HG02870 (cell line): ENCODE data around the gene CENPP.
A peak's percentile ranks its signal among the peaks of the same experiment; 100 is the strongest.

Experiments
- ATAC-seq: cut with Tn5 transposase; IDR thresholded peaks from one replicate; pipeline ENCODE4 v1.9.1; 2021; ENCODE audit warnings: mild to moderate bottlenecking, moderate library complexity; ENCODE audit not compliant: unreplicated experiment

Gene CENPP

DNA sequence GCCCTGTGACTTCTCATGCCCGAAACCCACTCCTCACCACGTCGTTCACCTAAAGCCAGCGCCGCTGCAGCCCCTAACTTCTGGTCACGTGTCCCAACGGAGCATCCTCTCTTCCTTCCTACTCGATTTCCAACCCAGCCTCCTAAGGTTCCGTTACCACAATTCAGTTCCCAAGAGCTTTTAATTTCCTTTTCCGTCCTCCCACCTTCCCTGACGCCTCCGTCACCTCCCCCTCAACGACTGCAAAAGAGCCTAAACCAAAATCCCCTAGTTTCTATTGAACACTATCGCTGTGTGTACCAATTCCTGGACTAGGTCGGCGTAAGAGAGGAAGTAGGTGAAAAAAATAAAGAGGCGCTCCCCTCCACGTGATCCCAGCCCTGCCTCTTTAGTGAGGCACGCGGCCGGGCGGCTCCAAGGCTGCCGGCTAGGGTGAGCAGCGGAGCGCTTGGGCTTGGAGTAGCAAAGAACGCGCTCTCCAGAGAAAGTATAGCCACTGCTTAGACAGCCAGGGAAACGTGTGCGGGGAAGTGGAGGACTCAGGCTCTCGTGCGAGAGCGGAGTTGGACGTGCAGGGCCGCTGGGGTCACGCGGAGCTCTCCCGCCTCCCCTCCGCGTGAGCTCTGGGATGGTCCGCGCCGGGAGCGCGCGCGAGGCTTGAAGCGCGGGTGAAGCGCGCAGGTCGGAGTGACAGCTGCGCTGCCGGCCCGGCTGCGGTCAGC lies at the start of gene CENPP, which contains the start of gene NOL8:
TSS of gene CENPP (plus strand) at position 685 of the 722 bp plus-strand sequence.
TSS of gene NOL8 (minus strand) at position 82 of the 722 bp plus-strand sequence. CDS start 1,189 bp downstream, outside the sequence.
- peak; percentile 87 for ATAC-seq

DNA sequence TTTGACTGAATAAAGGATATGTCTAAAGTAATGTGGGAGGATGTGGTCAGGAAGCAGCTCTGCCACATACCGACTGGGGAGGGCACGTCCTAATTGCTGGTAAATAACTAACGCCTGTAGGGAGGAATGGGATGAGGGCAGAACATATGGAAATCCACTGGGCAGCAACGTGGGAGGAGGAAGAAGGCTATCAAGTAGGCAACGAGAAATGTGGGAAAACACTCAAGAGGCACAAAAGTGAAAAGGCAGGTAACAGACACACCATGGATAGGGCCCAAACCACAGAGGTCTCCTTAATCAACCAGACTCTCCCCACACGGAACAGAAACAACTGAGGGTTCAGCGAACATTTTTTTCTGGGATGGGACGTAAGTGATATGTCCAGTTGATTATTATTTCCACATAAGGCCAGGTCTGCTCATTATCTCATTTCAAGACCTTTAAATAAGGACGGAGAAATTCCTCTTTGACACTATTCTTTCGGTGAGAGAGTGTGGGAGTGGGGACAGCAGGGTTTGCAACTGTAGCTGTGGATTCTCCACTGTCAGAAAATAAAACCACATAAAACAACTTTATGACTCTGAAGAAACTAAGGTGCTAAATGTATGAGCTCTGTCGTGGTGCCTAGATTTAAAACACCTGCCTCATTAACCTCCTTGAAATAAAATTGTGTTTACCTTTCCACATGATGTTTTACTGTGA lies 49.3 kb upstream of the CENPP start:
- no peak for ATAC-seq

DNA sequence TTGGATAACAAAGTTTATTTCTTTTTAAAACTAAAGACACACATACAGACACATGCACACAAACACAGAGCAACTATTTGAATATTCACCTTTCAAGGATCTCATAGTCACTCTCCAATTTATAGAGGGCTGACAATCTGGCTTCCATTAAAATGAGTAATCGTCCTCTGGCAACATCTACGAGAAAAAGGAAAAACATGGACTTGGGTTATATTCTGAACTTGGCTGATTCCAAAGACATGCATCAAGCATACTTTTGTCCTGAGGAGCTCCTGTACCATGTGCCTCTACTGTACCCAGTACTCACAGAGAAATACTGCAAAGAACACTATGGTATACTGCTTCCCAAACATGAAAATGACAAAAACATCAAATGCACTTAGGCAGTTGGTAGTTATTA lies 47.6 kb upstream of the CENPP start:
- no peak for ATAC-seq

DNA sequence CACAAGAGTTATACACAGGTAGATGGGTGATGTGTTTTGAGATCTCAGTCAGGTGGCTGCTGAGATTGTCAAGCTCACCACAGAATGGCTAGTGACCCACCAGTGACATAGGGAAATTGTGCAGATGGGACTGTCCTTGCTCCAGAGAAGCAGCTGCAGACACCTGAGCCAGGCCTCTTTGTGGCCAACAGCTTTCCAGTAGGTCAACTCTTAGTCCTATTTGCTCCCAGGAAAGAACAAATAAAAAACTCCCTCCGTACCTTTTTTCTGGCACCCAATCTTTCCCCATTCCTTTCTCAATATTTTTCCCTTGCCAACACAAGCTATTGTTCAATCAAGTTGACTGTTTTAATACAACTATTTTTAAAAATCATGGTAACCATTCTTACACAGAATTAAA lies 46.5 kb upstream of the CENPP start:
- ATAC-seq = no peak

DNA sequence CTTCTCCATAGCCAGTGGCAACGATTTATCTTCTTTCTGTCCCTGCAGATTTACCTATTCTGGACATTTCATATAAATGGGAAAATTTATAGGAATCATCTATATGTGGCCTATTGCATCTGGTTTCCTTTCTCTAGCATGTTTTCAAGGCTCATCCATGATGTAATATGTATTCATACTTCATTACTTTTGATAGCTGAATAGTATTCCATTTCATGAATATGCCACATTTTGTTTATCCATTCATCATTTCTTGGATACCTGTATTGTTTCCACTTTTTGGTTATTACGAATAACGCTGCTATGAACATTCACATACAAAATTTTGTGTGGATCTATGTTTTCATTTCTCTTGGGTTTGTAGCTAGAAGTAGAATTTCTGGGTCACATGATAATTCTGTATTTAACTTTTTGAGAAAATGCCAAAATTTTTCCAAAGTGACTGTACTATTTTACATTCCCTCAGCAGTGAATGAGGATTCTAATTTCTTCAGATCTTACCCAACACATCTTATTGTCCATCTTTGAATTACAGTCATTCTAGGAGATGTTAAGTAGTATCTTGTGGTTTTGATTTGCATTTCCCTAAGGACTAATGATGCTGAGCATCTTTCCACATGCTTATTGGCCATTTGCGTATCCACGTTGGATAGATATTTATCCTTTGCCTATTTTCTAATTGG lies 35.9 kb upstream of the CENPP start:
- no peak for ATAC-seq

DNA sequence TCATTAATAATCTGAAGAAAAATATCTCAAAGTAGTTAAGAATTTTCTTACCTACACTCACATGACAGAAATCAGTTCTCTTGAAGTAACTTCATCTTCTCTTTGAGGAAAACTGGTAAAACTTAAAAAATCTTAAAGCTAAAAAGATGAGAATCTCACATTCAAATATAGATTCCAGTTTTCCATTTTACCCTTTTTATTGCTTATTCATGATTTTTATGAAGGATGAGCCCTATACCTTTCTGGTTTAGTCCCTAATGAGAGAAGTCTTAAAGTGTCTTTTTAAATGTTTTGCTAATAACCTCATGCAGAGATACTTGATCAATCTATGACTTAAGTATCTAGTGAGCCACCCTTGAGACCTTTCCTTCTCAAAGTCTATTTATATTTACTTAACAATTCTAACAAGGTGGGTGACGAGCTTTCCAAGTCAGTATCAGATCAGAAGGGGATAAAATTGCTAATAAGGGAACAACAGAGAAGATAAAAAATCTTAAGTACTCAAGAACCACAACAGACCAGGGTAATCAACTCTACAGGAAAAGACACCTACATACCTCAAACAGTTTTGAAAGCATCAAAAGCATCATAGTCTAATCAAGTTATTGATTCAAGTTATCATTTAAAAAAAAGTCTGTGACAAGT lies 34.8 kb upstream of the CENPP start:
- ATAC-seq = no peak

DNA sequence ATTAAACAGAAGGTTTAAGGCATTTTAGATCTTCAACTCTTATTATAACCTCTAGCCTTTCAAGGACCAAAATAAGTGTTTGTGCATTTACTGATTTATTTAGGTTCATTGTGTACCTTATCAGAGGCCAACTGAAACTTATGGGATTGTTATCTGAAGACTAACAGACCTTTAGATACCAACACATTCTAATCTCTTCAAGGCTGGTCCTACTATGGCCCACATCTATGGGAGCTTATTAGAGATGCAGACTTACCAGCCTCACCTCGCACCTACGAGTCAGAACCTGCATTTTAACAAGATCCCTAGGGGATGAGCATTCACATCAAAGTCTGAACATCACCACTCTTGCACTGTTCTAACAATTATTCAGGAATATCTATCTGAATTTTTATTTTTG lies 34.2 kb upstream of the CENPP start:
- ATAC-seq = no peak

DNA sequence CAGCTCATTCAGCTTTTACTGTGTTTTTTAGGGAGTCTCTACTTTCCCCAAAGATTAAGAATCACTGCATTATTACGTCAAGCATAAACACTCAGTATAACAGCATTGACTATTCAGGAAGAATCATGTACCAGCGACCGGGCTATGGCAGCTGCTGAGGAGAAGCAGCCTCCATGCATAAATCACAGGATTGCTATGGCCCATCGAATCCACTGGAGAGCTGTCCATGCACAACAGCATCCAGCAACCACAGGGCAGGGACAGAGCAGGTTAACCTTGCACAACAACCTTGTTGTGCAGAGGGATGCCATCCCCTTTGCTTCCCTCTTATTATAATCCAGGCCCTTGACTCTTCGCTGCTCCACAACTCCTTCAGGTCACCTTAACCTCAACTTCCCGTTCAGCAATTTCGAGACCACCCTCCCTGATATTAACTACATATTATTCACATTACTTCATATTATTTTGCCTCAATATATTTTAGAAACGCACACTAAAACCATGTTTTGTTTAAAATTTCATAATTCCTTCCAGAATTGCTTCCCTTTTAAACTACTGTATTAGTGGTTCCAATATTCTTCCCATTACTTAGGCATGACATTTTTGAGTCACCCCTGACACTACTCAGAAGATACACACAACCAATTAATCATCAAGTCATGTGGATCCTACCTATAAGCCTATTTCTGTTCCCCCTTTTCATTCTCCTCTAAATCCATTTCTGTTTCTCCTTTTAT lies 33.2 kb upstream of the CENPP start:
- no peak for ATAC-seq

DNA sequence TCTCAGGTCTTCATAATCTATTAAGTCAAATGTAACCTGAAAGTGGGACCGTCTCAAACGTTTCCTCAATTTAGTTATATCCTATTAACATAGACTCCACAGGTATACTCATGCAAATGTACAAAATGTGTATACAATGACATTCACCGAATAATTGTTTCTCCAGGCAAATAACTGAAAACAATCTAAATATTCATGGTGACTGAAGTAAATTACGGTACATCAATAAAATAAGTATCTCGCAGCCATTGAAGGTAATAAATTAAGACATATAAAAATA lies 32.7 kb upstream of the CENPP start:
- ATAC-seq = no peak

DNA sequence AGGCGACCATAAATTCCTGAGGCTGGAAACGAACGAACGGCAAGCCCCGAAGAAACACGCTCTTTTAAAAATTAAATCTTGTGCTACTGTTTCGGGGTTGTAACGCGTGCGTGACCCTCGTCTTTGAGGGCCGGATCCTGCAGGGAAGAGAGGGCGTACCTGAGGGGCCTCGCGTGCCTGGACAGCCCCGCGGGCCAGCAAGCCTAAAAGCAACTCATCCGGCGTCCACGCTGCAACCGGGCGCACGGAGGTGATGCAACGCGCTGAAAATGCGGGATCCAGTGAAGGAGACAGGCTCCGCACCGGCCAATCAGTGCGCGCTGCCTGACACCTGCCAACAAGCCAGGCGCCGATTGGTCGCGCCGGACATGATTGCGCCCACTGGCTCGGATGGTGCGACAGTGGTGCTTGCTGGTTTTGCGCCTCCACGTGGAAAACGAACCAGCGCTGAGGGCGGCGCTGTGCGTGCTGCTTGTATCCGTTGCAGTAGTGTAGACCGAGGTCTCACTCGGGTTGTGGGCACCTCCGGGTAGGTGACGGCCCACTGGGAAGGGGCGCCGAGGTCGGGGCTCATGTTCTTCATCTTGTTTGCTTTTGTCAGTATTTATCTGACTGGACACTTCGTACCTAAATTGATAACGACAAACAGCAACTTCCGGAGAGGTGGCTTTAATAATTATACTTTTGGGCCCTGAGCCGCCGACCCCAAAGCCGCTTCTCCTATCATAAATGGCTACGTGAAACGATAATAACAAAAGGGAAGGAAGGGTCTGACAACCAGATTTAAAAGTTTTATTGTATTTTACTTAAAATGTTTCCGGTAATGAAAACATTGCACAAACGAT lies 32.1 kb upstream of the CENPP start, which contains the start of gene IARS1:
TSS of gene IARS1 (minus strand) at position 246 of the 845 bp plus-strand sequence. CDS start 4,278 bp downstream, outside the sequence.
- peak; percentile 96 for ATAC-seq

DNA sequence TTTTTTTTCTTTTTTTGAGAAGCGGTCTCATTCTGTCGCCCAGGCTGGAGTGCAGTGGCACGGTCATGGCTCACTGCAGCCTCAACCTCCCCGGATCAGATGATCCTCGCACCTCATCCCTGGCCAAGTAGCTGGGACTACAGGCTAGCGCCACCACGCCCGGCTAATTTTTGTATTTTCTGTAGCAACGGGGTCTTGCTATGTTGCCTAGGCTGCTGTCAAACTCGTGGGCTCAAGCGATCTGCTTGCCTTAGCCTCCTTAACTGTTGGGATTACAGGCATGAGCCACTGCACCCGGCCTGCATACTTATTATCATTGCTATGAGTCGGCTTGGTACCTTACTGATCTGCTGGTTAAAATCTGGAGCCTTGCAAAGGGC lies 31.5 kb upstream of the CENPP start:
- no peak for ATAC-seq

DNA sequence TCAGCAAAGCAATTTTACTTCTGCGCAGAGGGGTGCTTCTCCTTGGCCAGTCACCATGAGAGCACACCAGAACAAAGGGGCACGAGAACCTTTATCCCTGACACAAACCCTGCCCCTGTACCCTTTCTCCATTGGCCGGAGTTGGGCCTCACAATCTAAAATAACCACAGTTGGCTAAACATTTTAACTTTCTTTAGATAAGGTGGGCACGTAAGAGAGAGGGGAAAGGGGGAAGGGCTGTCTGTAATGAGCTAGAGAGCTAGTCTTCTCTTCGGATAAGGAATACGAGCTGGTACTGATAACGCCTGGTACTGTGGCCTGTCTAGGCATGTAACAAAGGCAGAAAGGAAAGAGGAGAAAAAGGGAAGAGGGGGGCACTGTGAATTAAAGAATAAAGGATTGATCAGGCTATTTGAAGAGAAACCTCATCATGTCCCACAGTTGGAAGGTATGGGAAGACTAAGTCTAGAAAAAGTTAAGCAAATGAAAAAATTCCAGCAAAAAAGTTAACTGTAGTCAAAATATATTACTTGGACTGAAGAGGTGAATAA lies 30.4 kb upstream of the CENPP start:
- ATAC-seq = no peak

DNA sequence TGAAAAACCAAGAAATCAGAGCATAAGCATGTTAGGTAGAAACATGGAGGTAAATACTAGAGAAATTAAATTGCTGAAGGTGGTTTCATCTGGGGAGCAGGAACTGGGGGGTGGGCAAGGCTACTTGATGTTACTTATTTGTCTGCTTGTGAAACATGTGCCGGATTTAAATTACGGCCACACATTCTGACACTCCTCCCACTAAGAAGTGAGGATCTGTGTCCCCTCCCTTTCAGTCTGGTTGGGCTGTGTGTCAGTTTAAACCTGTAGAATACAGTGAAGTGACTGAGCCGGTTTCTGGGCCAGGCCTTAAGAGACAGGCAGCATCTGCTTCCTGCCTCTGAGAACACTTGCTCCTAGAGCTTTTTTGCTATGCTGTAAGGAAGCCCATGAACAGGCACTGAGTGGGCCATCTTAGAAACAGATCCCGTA lies 29.9 kb upstream of the CENPP start:
- ATAC-seq = no peak

DNA sequence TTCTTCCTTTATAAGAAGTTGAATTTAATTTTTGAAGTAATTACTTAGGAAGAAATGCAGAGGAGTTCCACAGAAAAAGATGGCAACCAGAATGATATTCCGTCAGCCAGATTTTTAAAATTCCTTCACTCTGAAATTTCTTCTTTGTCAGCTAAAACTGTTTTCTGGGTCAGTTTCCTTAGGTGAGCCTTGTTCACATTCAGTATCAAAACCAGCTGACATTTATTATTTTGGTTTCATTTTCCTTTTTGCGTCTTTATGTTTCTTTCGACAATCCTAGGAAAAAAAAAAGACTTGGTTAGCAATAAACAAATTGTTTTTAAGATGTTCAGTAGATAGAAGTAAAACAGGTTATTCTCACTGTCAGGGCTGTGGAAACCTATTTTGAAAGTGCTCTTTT lies 28.1 kb upstream of the CENPP start:
- ATAC-seq = no peak

DNA sequence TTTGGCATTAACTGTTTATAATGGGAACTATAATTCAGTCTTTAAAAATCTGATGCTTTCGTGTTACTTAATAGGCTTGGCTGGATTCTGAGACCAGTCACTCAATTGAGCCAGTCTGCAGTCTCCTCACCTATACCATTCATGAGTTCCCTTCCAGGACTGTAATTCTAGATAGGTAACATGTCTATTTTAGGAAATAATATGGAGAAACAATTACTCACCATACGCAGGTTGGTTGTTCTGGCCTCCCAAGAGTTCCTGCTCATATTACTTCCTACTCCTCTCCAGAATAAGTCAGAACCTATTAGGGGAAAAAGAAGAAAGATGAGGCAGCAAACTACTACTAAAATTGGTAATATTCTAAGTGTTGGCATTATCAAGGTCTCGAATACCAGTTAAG lies 27.7 kb upstream of the CENPP start:
- no peak for ATAC-seq

DNA sequence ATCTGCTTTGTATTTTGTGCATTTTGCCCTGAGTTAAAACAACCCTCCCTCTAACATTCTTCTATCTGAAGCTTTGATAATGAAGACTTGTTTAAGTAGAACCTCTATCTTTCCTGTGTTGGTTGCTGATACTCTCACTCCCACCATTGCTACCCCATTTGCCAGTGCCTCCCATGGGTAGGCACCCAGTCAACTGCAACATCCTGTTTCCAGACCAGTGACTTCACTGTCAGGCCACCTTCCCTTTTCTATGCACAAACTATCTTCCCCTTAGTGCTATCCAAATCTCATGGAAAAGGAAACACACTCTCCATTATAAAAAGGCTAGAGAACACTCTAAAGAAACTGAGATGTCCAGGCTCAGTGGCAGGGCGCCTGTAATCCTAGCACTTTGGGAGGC lies 26.6 kb upstream of the CENPP start:
- no peak for ATAC-seq

DNA sequence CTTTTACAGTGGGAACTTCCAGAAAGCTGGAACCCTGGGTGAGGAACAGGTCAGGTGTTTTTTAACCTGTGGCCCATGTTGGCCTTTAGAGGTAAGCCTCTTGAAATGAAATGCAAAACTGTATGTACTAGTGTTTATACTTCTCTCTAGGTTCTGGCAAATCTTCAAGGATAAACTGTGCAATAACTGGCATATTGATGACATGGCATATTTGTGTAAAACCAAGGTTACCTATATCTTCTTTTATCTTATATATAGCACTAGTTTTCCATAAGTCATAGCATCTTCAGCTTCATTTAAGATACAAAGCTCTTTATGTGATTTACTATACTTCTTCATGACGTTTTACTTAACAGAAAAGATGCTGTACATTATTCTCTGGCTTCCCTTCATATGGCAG lies 24.8 kb upstream of the CENPP start:
- no peak for ATAC-seq

DNA sequence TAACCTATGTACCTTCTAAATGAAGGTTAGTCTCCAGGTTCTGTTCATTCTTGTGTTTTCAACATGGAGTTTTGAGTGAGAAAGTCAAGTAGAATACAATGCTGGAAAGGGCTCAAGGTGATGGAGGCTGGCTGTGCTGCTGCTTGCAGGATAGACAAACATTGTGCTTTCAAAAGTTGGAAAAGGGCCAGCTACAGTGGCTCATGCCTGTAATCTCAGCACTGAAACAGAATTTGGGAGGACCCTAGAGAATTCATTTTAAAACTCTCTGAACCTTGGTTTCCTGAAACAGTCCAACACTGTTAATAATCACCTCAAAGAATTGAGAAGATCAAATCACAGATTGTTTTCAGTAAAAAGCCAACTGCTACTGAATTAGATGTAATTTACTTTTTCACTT lies 16.9 kb upstream of the CENPP start:
- no peak for ATAC-seq

DNA sequence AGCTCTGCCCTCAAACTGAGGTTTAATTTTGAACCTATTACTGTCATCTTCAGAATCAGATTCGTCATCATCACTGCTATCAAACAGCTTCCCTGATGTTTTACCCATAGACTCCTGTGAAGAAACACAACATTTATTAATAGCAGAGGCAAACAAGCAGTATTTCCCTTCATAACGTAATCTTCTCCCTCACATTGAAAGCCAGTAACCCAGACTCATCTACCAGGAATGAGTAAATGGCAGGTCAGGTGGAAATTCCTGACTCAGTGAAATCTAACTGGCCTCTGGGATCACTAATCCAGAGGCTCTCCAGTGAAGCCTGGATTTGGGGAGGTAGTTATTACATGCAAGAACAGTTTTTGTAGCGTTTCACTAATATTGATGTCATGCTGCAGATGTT lies 15.2 kb upstream of the CENPP start:
- no peak for ATAC-seq
